GM19438 (cell line): ENCODE results near the gene E2F3.

Experiments
- ATAC-seq: cut with Tn5 transposase; IDR thresholded peaks from one replicate; pipeline ENCODE4 v1.9.1; 2021; ENCODE audit warnings: low read depth; ENCODE audit not compliant: unreplicated experiment

E2F3 gene

GRCh38 chr6:20400456-20401204, 1.0 kb upstream of the E2F3 start:
- ATAC-seq, result no peak

GRCh38 chr6:20402092-20402341, 338 bp downstream of the E2F3 start:
- no peak for ATAC-seq

GRCh38 chr6:20402342-20403069, 827 bp downstream of the E2F3 start:
- no peak for ATAC-seq

DNA sequence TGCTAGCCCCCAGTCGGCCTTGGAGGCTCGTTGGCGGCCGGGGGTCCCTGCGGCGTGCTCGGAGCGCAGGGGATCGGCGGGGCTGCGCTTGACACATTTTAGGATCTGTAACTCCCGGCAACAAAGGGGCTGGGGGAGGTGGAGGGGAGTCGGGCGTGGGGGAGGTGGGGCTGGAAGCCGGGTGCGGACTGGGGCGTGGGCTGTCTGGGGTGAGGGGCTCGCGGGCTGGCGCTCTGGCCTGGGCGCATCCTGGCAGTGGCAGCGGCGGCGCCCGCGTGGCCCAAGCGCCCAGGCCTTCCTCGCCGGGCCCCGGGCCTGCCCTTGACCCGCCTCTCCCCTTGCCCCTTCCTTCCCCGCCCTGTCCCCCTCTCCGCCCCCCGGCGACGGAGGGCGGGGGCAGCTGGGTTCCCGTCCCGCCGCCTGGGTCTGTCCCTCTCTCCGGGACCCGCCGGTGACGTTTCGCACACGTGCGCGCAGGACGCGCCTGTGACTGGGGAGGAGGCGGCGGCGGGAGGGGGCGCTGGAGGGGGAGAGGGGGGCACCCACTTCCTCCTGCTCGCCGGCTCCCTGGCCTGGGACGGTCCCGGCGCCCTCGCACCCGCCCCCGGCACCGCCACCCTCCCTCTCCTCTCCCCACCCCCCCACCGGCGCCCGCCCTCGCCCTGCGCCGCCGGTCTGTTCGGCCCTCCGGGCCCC, 1.5 kb downstream of the E2F3 start:
- ATAC-seq, result peak; percentile 47

GRCh38 chr6:20403766-20404640, 2.3 kb downstream of the E2F3 start:
- ATAC-seq, result peak; percentile 1

- peak; percentile 14 for ATAC-seq
Measured at GRCh38 chr6:20404641-20405032, 3.0 kb downstream of the E2F3 start.

DNA sequence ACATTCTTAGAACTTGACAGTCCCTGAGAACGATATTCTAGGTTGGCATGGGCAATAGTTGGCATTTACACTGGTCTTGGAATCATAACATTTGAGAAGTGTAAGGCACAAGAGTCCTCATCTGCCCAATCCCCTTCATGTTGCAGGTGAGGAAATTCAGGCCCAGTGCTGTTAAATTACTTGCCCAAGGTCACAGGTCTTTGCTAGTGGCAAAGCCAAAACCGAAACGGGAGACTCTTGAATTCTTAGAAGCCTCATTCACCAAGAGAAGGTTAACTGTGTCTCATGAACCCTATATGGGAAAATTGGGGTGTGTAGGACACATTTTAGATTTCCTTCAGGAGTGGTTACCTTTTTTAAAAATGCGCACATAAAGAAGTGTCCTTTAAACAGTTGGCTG, 7.2 kb downstream of the E2F3 start:
- ATAC-seq, result no peak

- ATAC-seq, result peak; percentile 96
Measured at GRCh38 chr6:20409427-20409971, 7.8 kb downstream of the E2F3 start.

- no peak for ATAC-seq
Measured at GRCh38 chr6:20411544-20411943, 9.9 kb downstream of the E2F3 start.

GRCh38 chr6:20411953-20412681, 10.4 kb downstream of the E2F3 start:
- ATAC-seq, result no peak

DNA sequence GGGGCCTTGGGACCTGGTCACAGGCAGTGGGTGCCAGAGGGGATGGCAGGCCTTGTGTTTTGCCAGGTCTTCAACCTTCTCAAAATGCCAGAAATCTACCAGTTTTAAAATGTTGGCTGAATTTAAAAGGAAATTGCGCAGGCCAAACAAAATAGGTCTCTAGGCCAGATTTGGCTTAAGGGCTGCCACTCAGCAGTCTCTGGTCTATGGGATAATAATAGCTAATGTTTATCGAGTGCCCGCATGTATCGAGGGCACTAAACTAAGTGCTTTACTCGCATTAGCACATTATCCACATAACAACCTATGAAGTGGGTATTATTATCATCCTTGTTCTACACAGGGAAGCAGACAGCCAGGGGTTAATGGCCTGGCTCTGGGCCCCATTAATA, 11.0 kb downstream of the E2F3 start:
- no peak for ATAC-seq

DNA sequence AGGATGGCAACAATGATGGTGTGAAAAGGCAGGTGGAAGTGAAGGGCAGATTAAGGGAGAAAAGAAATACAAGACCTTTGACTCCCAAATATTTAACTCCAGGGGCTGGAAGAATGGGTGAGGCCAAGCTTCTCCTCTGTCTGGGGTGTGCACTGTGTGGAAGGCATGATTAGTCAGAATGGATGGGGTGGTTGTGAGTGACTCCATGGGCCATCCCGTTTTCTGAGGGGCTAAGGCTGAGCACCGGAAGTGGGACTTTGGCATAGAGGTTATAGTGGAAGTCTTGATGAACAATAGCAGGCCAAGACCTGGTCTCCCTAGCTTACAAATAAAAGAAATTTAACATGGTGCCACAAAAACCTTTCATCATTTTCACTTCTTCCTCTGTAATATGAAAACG, 12.1 kb downstream of the E2F3 start:
- ATAC-seq, result no peak

- no peak for ATAC-seq
Measured at GRCh38 chr6:20414711-20415110, 13.0 kb downstream of the E2F3 start.

DNA sequence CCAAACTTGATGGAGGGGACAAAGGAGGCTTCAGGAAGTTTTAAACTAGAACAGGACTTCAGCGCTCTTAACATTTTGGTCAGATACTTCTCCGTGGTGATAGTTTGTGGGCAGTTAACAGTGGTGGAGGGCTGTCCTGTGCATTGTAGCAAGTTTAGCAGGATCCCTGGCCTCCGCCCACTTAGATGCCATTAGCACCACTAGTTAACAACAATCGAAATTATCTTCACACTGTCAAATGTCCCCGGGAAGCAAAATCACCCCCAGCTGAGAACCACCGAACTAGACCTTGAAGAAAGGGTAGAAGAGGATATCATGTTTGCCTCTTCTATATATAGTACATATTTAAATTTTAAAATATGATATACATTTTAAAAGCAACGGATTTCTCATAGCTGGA, 13.6 kb downstream of the E2F3 start:
- no peak for ATAC-seq

- no peak for ATAC-seq
Measured at GRCh38 chr6:20415712-20416454, 14.2 kb downstream of the E2F3 start.

- no peak for ATAC-seq
Measured at GRCh38 chr6:20416567-20417345, 15.1 kb downstream of the E2F3 start.

GRCh38 chr6:20417819-20418218, 16.1 kb downstream of the E2F3 start:
- peak; percentile 53 for ATAC-seq
